A172 (cell line): ENCODE measurements around the gene GRIK4. TPM values are rescaled to one million over a fixed set of nuclear protein-coding genes. Genes with fewer than 3 reads are reported as not detected.
A peak's percentile ranks its signal among the peaks of the same experiment; 100 is the strongest.

Experiments
- DNase-seq: peaks from one replicate; pipeline ENCODE4 v3.0.0-alpha.2; 2015; ENCODE audit warnings: low spot score
- total RNA-seq: library from RNA; depleted of rRNA; stranded (reverse); fragments of >200 nt; shearing (Covaris generic); gene quantifications from 2 replicates; pipeline ENCODE4 v1.2.3, GENCODE V29; 2014

The GRIK4 gene
- total RNA-seq, 1 experiment from 2014 or later: not detected

- DNase-seq: no peak
Measured at GRCh38 chr11:120881596-120881995, 370.0 kb downstream of the GRIK4 start.

GRCh38 chr11:120882175-120882574 is 370.6 kb downstream of the GRIK4 start:
- DNase-seq: no peak

DNA sequence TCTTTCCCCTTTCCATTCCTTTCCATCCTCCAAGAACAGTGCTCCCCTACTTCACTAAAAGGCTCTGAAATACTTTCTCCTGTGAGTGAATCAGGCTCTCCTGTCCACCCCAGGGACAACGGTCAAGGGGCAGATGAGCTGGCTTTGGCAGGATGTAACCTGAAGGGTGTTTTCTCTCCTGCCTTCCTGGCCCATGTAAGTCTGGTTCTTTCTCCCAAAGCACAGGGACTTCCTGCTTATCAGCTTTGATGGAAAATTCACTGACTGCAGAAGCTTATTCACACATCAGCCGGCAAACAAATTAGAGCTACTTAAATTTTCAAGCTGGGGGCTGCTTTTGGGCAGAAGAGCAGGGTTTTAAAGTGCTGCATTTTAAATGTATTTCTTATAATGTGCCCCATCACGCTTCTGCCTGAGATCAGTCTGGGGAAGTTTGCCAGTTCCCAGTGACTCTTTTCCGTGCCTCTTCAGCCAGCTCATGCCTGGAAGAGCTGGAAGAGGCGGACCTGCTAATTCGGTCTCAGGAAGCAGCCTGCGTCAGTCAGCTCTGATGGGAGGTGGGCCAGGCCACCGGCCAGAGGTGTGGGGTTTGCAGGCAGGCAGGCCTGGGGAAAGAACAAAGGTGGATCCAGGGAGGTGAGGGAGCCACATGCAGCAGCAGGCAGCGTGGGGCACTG is 372.0 kb downstream of the GRIK4 start:
- DNase-seq: peak; percentile 1

GRCh38 chr11:120884154-120885020 is 372.8 kb downstream of the GRIK4 start:
- no peak for DNase-seq

DNA sequence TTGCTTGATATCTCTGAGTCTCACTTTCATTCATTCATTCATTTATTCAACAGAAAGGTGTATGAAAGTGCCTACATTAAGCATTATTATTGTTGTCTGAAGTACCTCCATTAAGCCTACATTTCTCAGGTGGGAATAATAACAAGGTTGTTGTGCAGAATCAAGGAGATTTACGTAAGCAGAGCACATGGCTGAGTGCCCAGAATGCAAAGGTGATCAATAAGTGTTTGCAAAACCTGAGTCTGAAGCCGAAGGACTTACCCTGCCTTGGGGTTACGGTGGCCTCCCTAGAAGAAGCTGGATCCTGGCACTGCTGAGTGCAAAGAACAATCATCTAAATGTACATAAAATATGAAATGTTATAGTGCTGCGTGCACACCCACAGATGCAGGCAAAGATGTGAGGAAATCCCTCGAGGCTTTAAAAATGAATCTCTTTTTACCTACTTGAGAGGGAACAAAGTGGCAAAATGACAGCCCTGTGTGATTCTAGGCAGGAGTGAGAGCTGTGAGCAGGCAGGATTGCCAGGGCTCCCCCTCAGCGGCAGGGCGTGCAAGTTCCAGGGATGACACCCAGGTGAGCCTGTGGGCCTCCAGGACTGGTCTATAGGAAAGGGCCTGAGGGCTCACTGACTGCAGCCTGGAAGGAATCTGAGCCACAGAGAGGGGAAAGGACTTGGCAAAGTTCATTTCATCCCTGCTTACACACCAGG is 379.2 kb downstream of the GRIK4 start:
- DNase-seq: no peak

DNA sequence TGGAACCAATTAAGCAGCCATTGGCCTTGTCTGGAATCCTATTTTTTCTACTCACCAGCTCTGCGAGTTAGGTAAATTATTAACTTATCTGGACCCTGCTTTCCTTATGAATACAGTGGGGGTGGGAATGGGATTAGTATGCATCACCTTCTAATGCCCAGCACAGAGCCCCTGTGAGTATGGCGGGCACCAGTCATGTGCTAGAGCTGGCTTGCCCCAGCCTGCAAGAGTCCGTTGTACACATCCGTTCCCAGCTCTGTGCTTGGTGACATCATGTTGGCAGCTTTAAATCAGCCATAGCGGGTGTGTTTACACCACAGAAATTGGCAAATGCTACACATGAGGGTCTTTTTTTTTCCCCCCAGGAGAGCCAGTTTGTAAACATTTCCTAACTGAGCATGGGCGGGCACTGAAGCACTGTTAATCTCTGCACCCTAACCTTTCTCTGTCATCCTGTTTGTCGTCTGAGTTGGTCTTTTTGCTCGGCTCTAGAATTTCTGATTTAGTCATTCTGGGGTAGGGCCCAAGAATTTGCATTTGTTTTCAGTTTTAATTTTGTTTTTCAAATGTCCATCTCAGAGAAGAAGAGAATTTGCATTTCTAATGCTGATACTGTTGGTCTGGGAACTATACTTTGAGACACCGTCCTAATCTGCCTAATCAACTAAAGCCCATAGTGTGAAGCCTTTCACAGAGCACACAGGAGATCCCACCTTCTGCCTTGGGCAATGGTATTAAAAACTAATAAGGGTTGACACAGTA is 382.1 kb downstream of the GRIK4 start:
- no peak for DNase-seq

GRCh38 chr11:120894202-120894985 is 382.8 kb downstream of the GRIK4 start:
- DNase-seq: no peak

DNA sequence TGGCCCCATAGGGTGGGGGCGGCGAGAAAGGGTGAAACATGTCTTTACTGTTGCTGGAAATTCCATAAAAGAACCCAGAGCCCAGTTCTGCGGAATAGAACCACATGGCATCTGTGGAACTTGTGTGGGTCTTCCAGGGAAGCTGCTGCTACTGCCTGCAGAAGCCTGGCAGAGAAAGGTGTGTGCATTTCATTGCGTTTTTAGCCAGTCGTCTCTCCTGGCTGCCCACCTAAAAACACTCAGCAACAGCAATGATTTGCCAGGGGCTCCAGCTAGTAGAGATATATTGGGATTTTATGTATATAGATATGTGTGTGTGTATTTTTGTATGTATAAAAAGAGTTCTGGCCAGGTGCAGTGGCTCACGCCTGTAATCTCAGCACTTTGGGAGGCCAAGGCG is 385.1 kb downstream of the GRIK4 start:
- DNase-seq: no peak

DNA sequence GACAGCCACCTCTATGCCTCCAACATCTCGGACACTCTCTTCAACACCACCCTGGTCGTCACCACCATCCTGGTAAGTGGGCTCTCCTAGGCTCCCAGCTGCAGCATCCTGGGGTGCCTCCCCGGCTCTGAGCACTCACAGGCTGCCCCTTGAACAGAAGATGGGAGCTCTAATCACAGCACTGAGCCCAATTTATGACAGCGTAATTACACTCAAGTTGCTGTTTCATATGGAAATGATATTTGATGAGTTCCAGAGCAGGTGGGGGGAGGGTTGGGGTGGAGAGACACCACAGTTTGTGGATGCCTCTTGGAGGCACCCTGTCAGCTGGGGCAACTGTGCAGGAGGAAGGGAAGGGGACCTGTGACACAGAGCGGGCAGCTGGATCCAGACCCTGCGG is 387.0 kb downstream of the GRIK4 start:
- DNase-seq: no peak

DNA sequence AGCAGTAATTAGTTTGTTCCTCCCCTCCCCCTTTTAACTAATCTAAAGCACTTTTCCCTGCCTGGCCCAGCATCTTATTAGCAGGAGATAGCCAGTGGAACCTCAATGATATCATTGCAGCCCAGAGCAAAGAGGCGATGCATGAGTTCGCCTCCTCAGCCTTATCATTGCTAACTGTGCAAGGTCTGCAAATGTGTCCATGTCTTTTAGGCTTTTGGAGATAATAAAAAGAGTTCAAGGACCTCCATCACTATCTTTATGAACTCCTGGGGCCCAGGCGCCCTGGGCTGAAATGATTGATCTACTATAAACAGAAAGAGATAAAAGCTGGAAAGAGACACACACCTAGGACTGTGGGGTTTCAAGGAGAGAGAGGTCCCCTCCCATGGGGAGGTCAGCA is 388.2 kb downstream of the GRIK4 start:
- DNase-seq: no peak

- DNase-seq: no peak
Measured at GRCh38 chr11:120900643-120901042, 389.1 kb downstream of the GRIK4 start.

DNA sequence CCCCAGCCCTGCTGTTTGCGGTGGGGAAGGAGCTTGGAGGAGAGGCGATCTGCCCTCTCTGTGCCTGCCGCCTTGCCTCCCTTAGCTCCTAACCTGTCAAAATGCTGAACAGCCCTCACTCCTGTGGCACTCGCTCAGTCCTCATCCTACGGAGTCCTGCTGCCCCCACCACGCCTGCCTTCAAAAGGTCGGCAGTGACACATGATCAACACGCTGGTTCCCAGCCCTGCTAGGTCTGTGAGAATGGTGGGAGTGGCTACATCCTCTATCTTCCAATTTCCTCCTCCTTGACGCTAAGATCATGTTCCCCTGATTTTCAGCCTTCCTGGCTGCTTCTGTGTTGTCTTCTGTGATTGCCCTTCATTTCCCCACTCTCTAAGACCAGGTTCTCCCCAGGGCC is 392.1 kb downstream of the GRIK4 start:
- no peak for DNase-seq

- no peak for DNase-seq
Measured at GRCh38 chr11:120904116-120904515, 392.6 kb downstream of the GRIK4 start.

GRCh38 chr11:120906766-120907165 is 395.2 kb downstream of the GRIK4 start:
- DNase-seq: no peak

GRCh38 chr11:120907971-120908370 is 396.4 kb downstream of the GRIK4 start:
- DNase-seq: no peak

GRCh38 chr11:120908461-120909181 is 397.1 kb downstream of the GRIK4 start:
- no peak for DNase-seq

DNA sequence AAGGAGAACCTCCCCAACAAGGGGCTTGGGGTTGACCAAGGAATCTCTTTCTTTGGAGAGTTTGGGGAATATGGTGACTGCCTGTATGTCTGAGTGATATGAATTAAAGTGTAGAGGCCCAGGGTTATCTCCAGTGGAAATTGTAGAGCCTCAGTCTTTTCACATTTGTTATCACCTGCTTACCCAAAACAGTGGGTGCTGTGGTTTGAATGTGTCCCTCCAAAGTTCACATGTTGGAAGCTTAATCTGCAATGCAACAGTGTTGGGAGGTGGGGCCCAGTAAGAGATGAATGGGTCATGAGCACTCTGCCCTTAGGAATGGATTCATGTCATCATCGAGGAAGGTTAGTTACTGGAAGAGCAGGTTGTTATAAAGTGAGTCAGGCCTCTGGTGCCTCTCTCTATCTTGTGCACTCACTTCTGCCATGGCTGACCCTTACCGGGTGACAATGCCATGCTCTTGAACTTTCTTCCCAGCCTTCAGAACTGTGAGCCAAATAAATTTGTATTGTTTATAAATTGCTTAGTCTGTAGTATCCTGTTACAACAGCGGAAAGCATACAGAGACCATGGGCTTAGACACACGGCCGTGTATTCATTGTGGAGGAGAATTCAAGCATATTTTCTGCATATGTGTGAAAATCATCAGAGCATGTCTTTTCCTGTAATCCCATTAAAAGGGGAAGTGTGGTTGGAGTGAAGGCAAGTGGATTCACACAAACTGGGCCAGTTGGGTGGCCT is 398.3 kb downstream of the GRIK4 start:
- no peak for DNase-seq

- DNase-seq: no peak
Measured at GRCh38 chr11:120911943-120912342, 400.4 kb downstream of the GRIK4 start.

DNA sequence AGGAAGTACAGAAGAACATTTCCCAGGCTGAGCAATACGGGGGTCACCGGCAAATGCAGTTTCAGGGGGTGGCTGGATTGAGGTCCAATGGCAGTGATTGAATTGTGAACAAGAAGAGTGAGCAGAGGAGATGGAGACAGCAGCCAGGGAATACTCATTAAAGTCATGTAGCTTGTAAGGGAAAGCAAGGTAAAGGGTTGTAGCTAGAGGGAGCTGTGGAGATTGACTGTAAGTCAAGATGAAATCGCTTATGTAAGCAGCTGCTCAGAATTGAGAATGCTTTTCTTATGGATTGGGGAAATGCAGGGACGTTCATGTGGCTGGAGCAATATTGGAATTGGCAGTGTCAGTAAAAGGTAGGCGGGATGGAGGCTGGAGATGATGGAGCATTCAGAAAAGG is 401.0 kb downstream of the GRIK4 start:
- peak; percentile 2 for DNase-seq

DNA sequence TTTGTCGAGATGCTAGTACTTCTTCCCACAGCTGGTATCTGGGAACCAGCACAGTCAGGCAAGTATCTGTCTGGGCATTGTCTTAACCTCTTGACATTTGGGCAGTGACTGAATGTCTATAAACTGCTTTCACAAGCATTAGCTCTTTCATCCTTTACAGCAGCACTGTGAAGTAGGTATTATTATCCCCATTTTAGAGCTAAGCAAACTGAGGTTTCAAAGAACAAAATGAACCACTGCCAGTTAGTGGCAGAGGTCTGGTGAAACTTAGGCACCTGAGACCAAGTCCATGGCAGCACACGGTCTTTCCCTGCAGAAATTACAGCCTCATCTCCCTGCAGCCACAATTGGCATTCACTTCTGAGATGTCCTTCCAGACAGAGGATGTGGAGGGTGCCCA is 401.4 kb downstream of the GRIK4 start:
- no peak for DNase-seq
